ENCODE data around the gene EFHD1.

Gene EFHD1

GRCh38 chr2:232645061-232645460 is 11.7 kb downstream of the EFHD1 start:
- in situ Hi-C loops (cut with MboI; ENCODE audit: low sequenced_read_pairs, unreplicated experiment), result no loop called here
- no peak for TF ChIP-seq CTCF (IDR thresholded peaks at IDR 0.05; ENCODE audit: borderline replicate concordance, control extremely low read depth, extremely low read depth, insufficient read depth, missing control alignments)
- no peak for DNase-seq (ENCODE audit: low spot score)

- no peak for DNase-seq (ENCODE audit: low spot score)
- TF ChIP-seq CTCF (IDR thresholded peaks at IDR 0.05; ENCODE audit: borderline replicate concordance, control extremely low read depth, extremely low read depth, insufficient read depth, missing control alignments), result no peak
- in situ Hi-C loops (cut with MboI; ENCODE audit: low sequenced_read_pairs, unreplicated experiment), result no loop called here
Measured at GRCh38 chr2:232646726-232647125, 13.3 kb downstream of the EFHD1 start.

GRCh38 chr2:232647261-232647660 is 13.9 kb downstream of the EFHD1 start:
- in situ Hi-C loops (cut with MboI; ENCODE audit: low sequenced_read_pairs, unreplicated experiment), result no loop called here
- no peak for DNase-seq (ENCODE audit: low spot score)
- TF ChIP-seq CTCF (IDR thresholded peaks at IDR 0.05; ENCODE audit: borderline replicate concordance, control extremely low read depth, extremely low read depth, insufficient read depth, missing control alignments), result no peak

GRCh38 chr2:232649033-232649432 is 15.6 kb downstream of the EFHD1 start:
- in situ Hi-C loops (cut with MboI; ENCODE audit: low sequenced_read_pairs, unreplicated experiment), result no loop called here
- DNase-seq (ENCODE audit: low spot score), result no peak
- TF ChIP-seq CTCF (IDR thresholded peaks at IDR 0.05; ENCODE audit: borderline replicate concordance, control extremely low read depth, extremely low read depth, insufficient read depth, missing control alignments), result no peak

- no peak for TF ChIP-seq CTCF (IDR thresholded peaks at IDR 0.05; ENCODE audit: borderline replicate concordance, control extremely low read depth, extremely low read depth, insufficient read depth, missing control alignments)
- no peak for DNase-seq (ENCODE audit: low spot score)
- in situ Hi-C loops (cut with MboI; ENCODE audit: low sequenced_read_pairs, unreplicated experiment), result no loop called here
Measured at GRCh38 chr2:232652505-232652851, 19.1 kb downstream of the EFHD1 start.

GRCh38 chr2:232653441-232653840 is 20.0 kb downstream of the EFHD1 start:
- in situ Hi-C loops (cut with MboI; ENCODE audit: low sequenced_read_pairs, unreplicated experiment), result no loop called here
- no peak for DNase-seq (ENCODE audit: low spot score)
- no peak for TF ChIP-seq CTCF (IDR thresholded peaks at IDR 0.05; ENCODE audit: borderline replicate concordance, control extremely low read depth, extremely low read depth, insufficient read depth, missing control alignments)

GRCh38 chr2:232655392-232655791 is 22.0 kb downstream of the EFHD1 start:
- no peak for DNase-seq (ENCODE audit: low spot score)
- TF ChIP-seq CTCF (IDR thresholded peaks at IDR 0.05; ENCODE audit: borderline replicate concordance, control extremely low read depth, extremely low read depth, insufficient read depth, missing control alignments), result no peak
- in situ Hi-C loops (cut with MboI; ENCODE audit: low sequenced_read_pairs, unreplicated experiment), result no loop called here
